Stomach (tissue), 19 donors: ENCODE data around the gene LIPM. TPM values are rescaled to one million over a fixed set of nuclear protein-coding genes. Genes with fewer than 3 reads are reported as not detected.

Source experiments
- DNase-seq, 2 donors: peaks; one replicate each; pipeline versions ENCODE4 v3.0.0 to v3.0.0-alpha.2; 2013 to 2019
- H3K27ac ChIP-seq, 5 donors: fragments of 200-600 bp in 4 of 5; sonication (generic) in 4 of 5; one replicate each; pipeline ENCODE4 v1.5.1; 2013 to 2019; ENCODE audit warnings: mild to moderate bottlenecking in 1 of 5, moderate library complexity in 1 of 5
- H3K27me3 ChIP-seq, 3 donors: fragments of 200-600 bp; sonication (generic); one replicate each; pipeline ENCODE4 v1.5.1; 2017 to 2019; ENCODE audit warnings: mixed run types in 1 of 3
- H3K36me3 ChIP-seq, 4 donors: fragments of 200-600 bp; sonication (generic); 1 replicate in 3 of 4; 2 replicates in 1 of 4; pipeline ENCODE4 v1.5.1; 2016 to 2019
- H3K4me1 ChIP-seq, 4 donors: fragments of 200-600 bp; sonication (generic); one replicate each; pipeline ENCODE4 v1.5.1; 2016 to 2019
- H3K4me3 ChIP-seq, 4 donors: fragments of 200-600 bp; sonication (generic) in 3 of 4; one replicate each; pipeline ENCODE4 v1.5.1; 2016 to 2019; ENCODE audit warnings: mild to moderate bottlenecking in 1 of 4
- H3K9me3 ChIP-seq, 4 donors: fragments of 200-600 bp; sonication (generic); one replicate each; pipeline ENCODE4 v1.5.1; 2016 to 2019
- EP300 ChIP-seq: sonication (generic); formaldehyde crosslinking; IDR thresholded peaks from one replicate; pipeline ENCODE4 v1.6.1; 2017; ENCODE audit warnings: antibody characterized with exemption
- POLR2A ChIP-seq, 4 donors: fragments of 450-650 bp; IDR thresholded peaks; one replicate each; pipeline ENCODE4 v1.6.1; 2016; ENCODE audit warnings: antibody characterized with exemption in 4 of 4, control low read depth in 2 of 4, mild to moderate bottlenecking in 1 of 4, moderate library complexity in 1 of 4
- POLR2AphosphoS5 ChIP-seq, 3 donors: sonication (generic); formaldehyde crosslinking; IDR thresholded peaks; one replicate each; pipeline ENCODE4 v1.6.1; 2016; ENCODE audit warnings: antibody characterized with exemption in 3 of 3
- WGBS, 5 donors: extraction: QIAGEN DNeasy Blood & Tissue Kit in 3 of 5; methylation state at CpG; one replicate each; pipeline versions ENCODE4 v1.1.5 to v1.1.7; 2013 to 2018; 5-methylcytosine and 5-hydroxymethylcytosine counted together
- intact Hi-C: fragments of 100-400 bp; cut with DNase I; formaldehyde crosslinking; loops from one replicate; pipeline ENCODE4 v1.15.1; 2023; ENCODE audit warnings: low total_unique reads
- long read RNA-seq, 10 donors: transcript quantifications; one replicate each; lab custom pipeline, GENCODE V29; 2026
- polyA plus RNA-seq, 3 donors: library from polyadenylated mRNA; stranded (reverse); fragments of 200-250 nt; gene quantifications; one replicate each; pipeline ENCODE4 v1.2.3, GENCODE V29; 2013
- total RNA-seq, 5 donors: library from RNA; depleted of rRNA; stranded (reverse); fragments of >200 nt; gene quantifications; one replicate each; pipeline versions ENCODE4 v1.1.0 to v1.2.3, GENCODE V29; 2014 to 2016
- TF ChIP-seq, protein P1 (sequence below), 7 experiments: fragments of 450-650 bp in 4 of 7; fragments of 200-600 bp in 3 of 7; sonication (generic) in 3 of 7; IDR thresholded peaks; one replicate each; pipeline ENCODE4 v1.5.1; 2016 to 2019; ENCODE audit warnings: antibody characterized with exemption in 7 of 7, control low read depth in 2 of 7, mild to moderate bottlenecking in 1 of 7
- donor health status: healthy with polysubstance abuse.
- donor health status: Bipolar disorder and iron deficiency.
- donor health status: healthy.

LIPM gene, protein sequence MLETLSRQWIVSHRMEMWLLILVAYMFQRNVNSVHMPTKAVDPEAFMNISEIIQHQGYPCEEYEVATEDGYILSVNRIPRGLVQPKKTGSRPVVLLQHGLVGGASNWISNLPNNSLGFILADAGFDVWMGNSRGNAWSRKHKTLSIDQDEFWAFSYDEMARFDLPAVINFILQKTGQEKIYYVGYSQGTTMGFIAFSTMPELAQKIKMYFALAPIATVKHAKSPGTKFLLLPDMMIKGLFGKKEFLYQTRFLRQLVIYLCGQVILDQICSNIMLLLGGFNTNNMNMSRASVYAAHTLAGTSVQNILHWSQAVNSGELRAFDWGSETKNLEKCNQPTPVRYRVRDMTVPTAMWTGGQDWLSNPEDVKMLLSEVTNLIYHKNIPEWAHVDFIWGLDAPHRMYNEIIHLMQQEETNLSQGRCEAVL
- total RNA-seq, result not detected
- not detected for polyA plus RNA-seq
- long read RNA-seq, donor 1, result 0 reads
- long read RNA-seq, donor 2, result 0 reads
- long read RNA-seq, donor 3, partial matches to known transcripts, result 5 of 5 reads
- long read RNA-seq, donor 3, other reads (novel, unspliced or antisense), result 0 of 5 reads
- long read RNA-seq, donor 4, result 0 reads
- long read RNA-seq, donor 5, result 0 reads
- long read RNA-seq, donor 6, result 0 reads
- long read RNA-seq, donor 7, result 0 reads
- long read RNA-seq, donor 8, result 0 reads
- long read RNA-seq, donor 9, result 0 reads
- long read RNA-seq, donor 10, result 0 reads

DNA sequence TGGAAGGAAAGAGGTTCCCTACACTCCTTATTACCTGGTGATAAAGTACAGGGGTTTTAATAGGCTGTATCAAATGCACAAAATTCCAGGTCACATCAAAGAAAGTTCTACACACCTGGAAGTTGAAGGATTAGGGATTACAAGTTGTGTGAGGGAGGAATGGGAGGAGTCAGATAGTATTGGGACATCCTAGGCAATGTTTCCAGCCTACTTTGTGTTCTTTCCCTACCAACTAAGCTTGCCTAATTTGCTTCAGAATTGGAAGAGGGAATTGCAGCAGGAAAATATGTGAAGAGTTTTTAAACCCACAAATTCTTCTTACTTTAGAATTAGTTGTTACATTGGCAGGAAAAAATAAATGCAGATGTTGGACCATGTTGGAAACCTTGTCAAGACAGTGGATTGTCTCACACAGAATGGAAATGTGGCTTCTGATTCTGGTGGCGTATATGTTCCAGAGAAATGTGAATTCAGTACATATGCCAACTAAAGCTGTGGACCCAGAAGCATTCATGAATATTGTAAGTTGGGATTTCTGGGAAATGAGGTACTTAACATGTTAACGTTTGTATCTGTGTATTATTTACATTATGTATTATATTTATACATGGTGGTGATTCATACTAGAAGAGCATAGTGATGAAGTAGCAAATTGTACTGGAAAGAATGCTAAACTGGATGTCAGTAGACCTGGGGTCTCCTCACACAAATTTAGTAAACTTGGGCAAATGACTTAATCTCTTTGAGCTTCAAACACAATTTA lies at the start of gene LIPM:
Gene LIPM (plus strand): TSS at position 208 of the 763 bp plus-strand sequence. CDS start 167 bp downstream, at position 375.
- Histone ChIP-seq H3K4me1 (peaks cover 0 to under 1% (median 0%) of the 10 kb centered on the region in 4 donors), H3K9me3 (no peaks in the 10 kb centered on the region), H3K27me3 (no peaks in the 10 kb centered on the region), H3K27ac (no peak within 1 kb of the TSS), H3K36me3 (no peaks in the 10 kb centered on the region), H3K4me3 (no peak within 1 kb of the TSS)
- intact Hi-C loops, result no loop called here
- 64 to 76% (median 73%) methylated on average over 2 of the region's 2 CpGs for WGBS, 5 donors
- TF ChIP-seq, protein P1, sequence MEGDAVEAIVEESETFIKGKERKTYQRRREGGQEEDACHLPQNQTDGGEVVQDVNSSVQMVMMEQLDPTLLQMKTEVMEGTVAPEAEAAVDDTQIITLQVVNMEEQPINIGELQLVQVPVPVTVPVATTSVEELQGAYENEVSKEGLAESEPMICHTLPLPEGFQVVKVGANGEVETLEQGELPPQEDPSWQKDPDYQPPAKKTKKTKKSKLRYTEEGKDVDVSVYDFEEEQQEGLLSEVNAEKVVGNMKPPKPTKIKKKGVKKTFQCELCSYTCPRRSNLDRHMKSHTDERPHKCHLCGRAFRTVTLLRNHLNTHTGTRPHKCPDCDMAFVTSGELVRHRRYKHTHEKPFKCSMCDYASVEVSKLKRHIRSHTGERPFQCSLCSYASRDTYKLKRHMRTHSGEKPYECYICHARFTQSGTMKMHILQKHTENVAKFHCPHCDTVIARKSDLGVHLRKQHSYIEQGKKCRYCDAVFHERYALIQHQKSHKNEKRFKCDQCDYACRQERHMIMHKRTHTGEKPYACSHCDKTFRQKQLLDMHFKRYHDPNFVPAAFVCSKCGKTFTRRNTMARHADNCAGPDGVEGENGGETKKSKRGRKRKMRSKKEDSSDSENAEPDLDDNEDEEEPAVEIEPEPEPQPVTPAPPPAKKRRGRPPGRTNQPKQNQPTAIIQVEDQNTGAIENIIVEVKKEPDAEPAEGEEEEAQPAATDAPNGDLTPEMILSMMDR (IDR thresholded peaks at IDR 0.05), result no peak
- no peak for TF ChIP-seq POLR2AphosphoS5 (IDR thresholded peaks at IDR 0.05)
- no peak for TF ChIP-seq POLR2A (IDR thresholded peaks at IDR 0.05)
- TF ChIP-seq EP300, result no peak
- no peak for DNase-seq

DNA sequence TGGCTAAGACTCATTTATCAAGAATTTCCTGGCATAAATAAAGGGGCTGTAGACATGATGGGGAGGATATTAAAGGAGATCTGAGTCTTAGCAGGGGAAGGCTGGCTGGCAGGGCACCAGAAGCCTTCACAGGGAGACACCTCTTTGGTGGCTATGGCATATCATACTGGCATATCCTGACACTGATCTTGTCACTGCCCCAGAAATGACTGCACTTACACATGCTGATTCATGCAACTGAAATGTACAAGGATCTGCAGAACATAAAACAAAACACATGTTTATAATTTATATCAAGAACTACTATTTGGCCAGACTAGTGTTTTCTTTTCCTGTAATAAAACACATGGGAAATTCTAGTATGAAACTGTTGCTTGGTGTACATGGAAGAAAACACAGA lies 48.2 kb upstream of the LIPM start:
- Histone ChIP-seq H3K4me1 (no peaks in the 10 kb centered on the region), H3K27ac (no peak overlapping the region), H3K4me3 (no peak overlapping the region), H3K9me3 (peaks cover 0 to 2% (median under 1%) of the 10 kb centered on the region in 4 donors), H3K27me3 (no peaks in the 10 kb centered on the region), H3K36me3 (no peaks in the 10 kb centered on the region)
- DNase-seq, result no peak
- intact Hi-C loops, result no loop called here
- TF ChIP-seq POLR2AphosphoS5 (IDR thresholded peaks at IDR 0.05) (no peak), POLR2A (IDR thresholded peaks at IDR 0.05) (no peak), EP300 (no peak)
- TF ChIP-seq, protein P1 (IDR thresholded peaks at IDR 0.05), result no peak

DNA sequence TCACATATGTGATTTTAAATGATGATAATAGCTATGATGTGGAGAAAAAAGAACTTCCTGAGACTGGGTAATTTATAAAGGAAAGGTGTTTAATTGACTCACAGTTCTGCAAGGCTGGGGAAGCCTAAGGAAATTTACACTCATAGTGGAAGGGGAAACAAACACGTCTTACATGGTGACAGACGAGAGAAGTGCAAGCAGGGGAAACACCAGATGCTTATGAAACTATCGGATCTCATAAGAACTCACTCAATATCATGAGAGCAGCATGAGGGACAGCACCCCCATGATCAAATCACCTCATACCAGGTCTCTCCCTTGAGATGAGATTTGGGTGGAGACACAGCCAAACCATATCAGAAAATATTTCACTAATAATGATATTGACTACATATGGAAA lies 46.8 kb upstream of the LIPM start:
- Histone ChIP-seq H3K4me3 (no peak overlapping the region), H3K27ac (no peak overlapping the region), H3K9me3 (no peaks in the 10 kb centered on the region), H3K36me3 (no peaks in the 10 kb centered on the region), H3K4me1 (no peaks in the 10 kb centered on the region), H3K27me3 (no peaks in the 10 kb centered on the region)
- intact Hi-C loops, result no loop called here
- 66 to 80% (median 74%) methylated on average over 3 of the region's 3 CpGs for WGBS, 5 donors
- TF ChIP-seq EP300, result no peak
- TF ChIP-seq POLR2A (IDR thresholded peaks at IDR 0.05), result no peak
- no peak for DNase-seq

DNA sequence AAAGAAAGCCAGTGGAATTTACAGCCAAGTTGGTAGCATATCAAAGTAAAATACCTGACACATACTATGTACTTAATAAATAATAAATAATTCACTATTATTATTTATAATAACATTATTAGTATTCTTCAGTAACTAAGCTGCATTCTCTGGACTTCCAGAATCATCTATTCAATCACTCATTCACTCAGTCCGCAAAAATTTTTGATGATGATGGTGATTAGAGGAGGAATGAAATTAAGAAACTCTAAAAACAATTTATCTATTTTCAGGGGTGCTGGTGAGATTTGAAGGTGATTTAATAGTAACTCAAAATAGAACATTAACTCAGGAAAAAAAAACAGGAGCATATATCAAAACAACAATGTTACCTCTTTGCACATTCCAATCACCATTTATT lies 45.9 kb upstream of the LIPM start:
- WGBS, 5 donors, result 0 to 4% (median 0%) methylated on average over 1 of the region's 1 CpG

More for the DNA sequence above, 45.9 kb upstream of the LIPM start:
- no peak for TF ChIP-seq POLR2A (IDR thresholded peaks at IDR 0.05)
- TF ChIP-seq, protein P1 (IDR thresholded peaks at IDR 0.05), result no peak
- no peak for TF ChIP-seq POLR2AphosphoS5 (IDR thresholded peaks at IDR 0.05)
- TF ChIP-seq EP300, result no peak
- Histone ChIP-seq H3K27me3 (no peaks in the 10 kb centered on the region), H3K27ac (no peak overlapping the region), H3K9me3 (no peaks in the 10 kb centered on the region), H3K36me3 (no peaks in the 10 kb centered on the region), H3K4me3 (no peak overlapping the region), H3K4me1 (no peaks in the 10 kb centered on the region)
- DNase-seq, result no peak
- intact Hi-C loops, result no loop called here
